GM10248 (cell line): Measurements from ENCODE around the gene TMEM170A.
A peak's percentile ranks its signal among the peaks of the same experiment; 100 is the strongest.

Experiments
- CTCF ChIA-PET: fragments of 300-600 bp; sonication (Branson Sonifier 250); formaldehyde crosslinking; extraction: SDS; loops from one replicate; lab custom pipeline; 2021; ENCODE audit warnings: antibody characterized with exemption; lab: Yijun Ruan, JAX
- POLR2A ChIA-PET: fragments of 350-650 bp; sonication (Branson Sonifier 250); formaldehyde crosslinking; extraction: SDS; loops from one replicate; lab custom pipeline; 2020; ENCODE audit warnings: antibody characterized with exemption; lab: Yijun Ruan, JAX
- DNase-seq: peaks from one replicate; pipeline ENCODE4 v3.0.0; 2012; ENCODE audit errors: extremely low spot score
- CTCF ChIP-seq: IDR thresholded peaks from 2 replicates; pipeline ENCODE4 v1.5.1; 2012; ENCODE audit warnings: mild to moderate bottlenecking, low read depth; ENCODE audit errors: extremely low read depth, missing control alignments, control extremely low read depth

Gene TMEM170A

GRCh38 chr16:75462806-75463205, 1.7 kb downstream of the TMEM170A start:
- DNase-seq, result peak; percentile 51
- POLR2A ChIA-PET, result no interaction called here

GRCh38 chr16:75461575-75461974, 2.9 kb downstream of the TMEM170A start:
- ChIA-PET POLR2A (no interaction called here), CTCF (no interaction called here)
- no peak for DNase-seq
- no peak for TF ChIP-seq CTCF

More at GRCh38 chr16:75462806-75463205, 1.7 kb downstream of the TMEM170A start:
- CTCF ChIA-PET, result interaction anchor here (0.9 to 15.7 kb wide), 3 partner anchors 9 to 25 kb away, joined by 3 to 258 read pairs (median 12); partner anchors contain the start of gene CHST6
- TF ChIP-seq CTCF, result no peak

GRCh38 chr16:75460446-75460845, 4.0 kb downstream of the TMEM170A start:
- TF ChIP-seq CTCF, result no peak
- ChIA-PET POLR2A (no interaction called here), CTCF (no interaction called here)
- no peak for DNase-seq

GRCh38 chr16:75459691-75460090, 4.8 kb downstream of the TMEM170A start:
- POLR2A ChIA-PET, result interaction anchor here (1.3 kb wide), 1 partner anchor 26 kb away, joined by 4 read pairs; the partner anchor contains the start of gene CFDP1
- DNase-seq, result no peak
- no peak for TF ChIP-seq CTCF
- CTCF ChIA-PET, result no interaction called here

- POLR2A ChIA-PET, result interaction anchor here (1.3 kb wide), 1 partner anchor 25 kb away, joined by 4 read pairs; the partner anchor contains the start of gene CFDP1
These were observed 6.0 kb downstream of the TMEM170A start for GRCh38 chr16:75458439-75458838.

GRCh38 chr16:75458029-75458428, 6.5 kb downstream of the TMEM170A start:
- TF ChIP-seq CTCF, result no peak
- POLR2A ChIA-PET, result no interaction called here
- no peak for DNase-seq
- CTCF ChIA-PET, result interaction anchor here (0.7 to 2.2 kb wide), 7 partner anchors 12 to 259 kb away, joined by 3 to 10 read pairs (median 4); no protein-coding TSS in a partner anchor

More at GRCh38 chr16:75458439-75458838, 6.0 kb downstream of the TMEM170A start:
- DNase-seq, result no peak
- TF ChIP-seq CTCF, result no peak
- CTCF ChIA-PET, result interaction anchor here (1.0 to 1.7 kb wide), 3 partner anchors 12 to 59 kb away, joined by 3 to 6 read pairs (median 4); no protein-coding TSS in a partner anchor
